Measurements from ENCODE around the gene TECTA. TPM values are rescaled to one million over a fixed set of nuclear protein-coding genes. Genes with fewer than 3 reads are reported as not detected.
A peak's percentile ranks its signal among the peaks of the same experiment; 100 is the strongest.

TECTA gene
- total RNA-seq, 1 donor from 2014 or later = 2.0 TPM

DNA sequence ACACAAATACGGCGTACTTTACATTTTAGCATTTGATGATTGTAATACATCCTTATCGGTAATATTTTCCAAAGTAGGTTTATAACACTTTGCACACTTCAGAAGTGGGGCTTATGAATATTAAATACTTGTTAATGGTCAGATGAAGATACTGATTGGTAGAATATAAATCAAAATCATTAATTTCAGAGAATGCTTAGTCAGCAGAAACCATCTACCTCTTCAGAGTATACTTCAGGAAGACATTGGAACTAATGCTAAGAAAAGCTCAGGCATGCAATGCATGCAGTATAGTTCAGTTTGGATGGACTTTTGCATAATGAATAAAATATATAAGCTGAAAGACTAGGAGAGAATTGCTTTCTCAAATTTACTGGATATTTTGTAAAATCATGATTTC, 19.7 kb upstream of the TECTA start:
- no peak overlapping the region for H3K4me3 Mint-ChIP-seq (ENCODE audit: low read depth)
- no peaks in the 10 kb centered on the region for H3K27me3 Mint-ChIP-seq
- peaks cover 4% of the 10 kb centered on the region for H3K4me1 Mint-ChIP-seq (ENCODE audit: low read depth)
- no peak overlapping the region for H3K27ac Mint-ChIP-seq
- TF ChIP-seq CTCF (IDR thresholded peaks at IDR 0.05; ENCODE audit: unreplicated experiment) = no peak
- no peak for DNase-seq (ENCODE audit: low spot score, unreplicated experiment)
- peaks cover 9% of the 10 kb centered on the region for H3K36me3 Mint-ChIP-seq (ENCODE audit: insufficient read depth)
- no peaks in the 10 kb centered on the region for H3K9me3 Mint-ChIP-seq (ENCODE audit: low read depth)

- no peaks in the 10 kb centered on the region for H3K9me3 Mint-ChIP-seq (ENCODE audit: low read depth)
- H3K27ac Mint-ChIP-seq = no peak overlapping the region
- no peak overlapping the region for H3K4me3 Mint-ChIP-seq (ENCODE audit: low read depth)
- no peaks in the 10 kb centered on the region for H3K27me3 Mint-ChIP-seq
- no peak for DNase-seq (ENCODE audit: low spot score, unreplicated experiment)
- H3K36me3 Mint-ChIP-seq (ENCODE audit: insufficient read depth) = peaks cover 16% of the 10 kb centered on the region
- peaks cover 4% of the 10 kb centered on the region for H3K4me1 Mint-ChIP-seq (ENCODE audit: low read depth)
- no peak for TF ChIP-seq CTCF (IDR thresholded peaks at IDR 0.05; ENCODE audit: unreplicated experiment)
These were observed 18.8 kb upstream of the TECTA start for GRCh38 chr11:121082219-121082618.

GRCh38 chr11:121082670-121083069, 18.4 kb upstream of the TECTA start:
- peaks cover 19% of the 10 kb centered on the region for H3K36me3 Mint-ChIP-seq (ENCODE audit: insufficient read depth)
- no peak overlapping the region for H3K4me3 Mint-ChIP-seq (ENCODE audit: low read depth)
- peak; percentile 48 for DNase-seq (ENCODE audit: low spot score, unreplicated experiment)
- TF ChIP-seq CTCF (IDR thresholded peaks at IDR 0.05; ENCODE audit: unreplicated experiment) = no peak
- peaks cover 4% of the 10 kb centered on the region for H3K4me1 Mint-ChIP-seq (ENCODE audit: low read depth)
- H3K27ac Mint-ChIP-seq = no peak overlapping the region
- no peaks in the 10 kb centered on the region for H3K9me3 Mint-ChIP-seq (ENCODE audit: low read depth)
- H3K27me3 Mint-ChIP-seq = no peaks in the 10 kb centered on the region

- H3K36me3 Mint-ChIP-seq (ENCODE audit: insufficient read depth) = peaks cover 23% of the 10 kb centered on the region
These were observed 14.2 kb upstream of the TECTA start for GRCh38 chr11:121086866-121087265.

DNA sequence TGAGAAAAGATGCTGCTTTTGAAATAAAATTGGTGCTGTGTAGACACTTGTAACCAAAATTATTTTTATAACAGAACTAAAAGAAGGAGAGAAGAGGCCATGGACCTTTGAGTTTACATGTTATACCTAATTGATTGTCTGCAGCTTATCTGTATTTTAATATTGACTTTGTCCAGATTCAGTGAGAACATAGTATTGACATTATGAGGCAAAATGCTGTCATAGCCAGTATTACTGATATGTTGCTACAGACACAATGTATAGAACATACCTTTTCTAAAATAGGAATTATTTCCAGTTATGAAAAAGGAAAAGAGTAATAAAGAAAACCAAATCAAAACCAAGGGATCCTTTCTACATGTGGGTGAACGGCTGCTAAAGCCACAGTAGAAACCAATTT, 11.5 kb upstream of the TECTA start:
- H3K4me3 Mint-ChIP-seq (ENCODE audit: low read depth) = no peak overlapping the region
- peaks cover 22% of the 10 kb centered on the region for H3K36me3 Mint-ChIP-seq (ENCODE audit: insufficient read depth)
- no peak overlapping the region for H3K27ac Mint-ChIP-seq
- peaks cover 11% of the 10 kb centered on the region for H3K4me1 Mint-ChIP-seq (ENCODE audit: low read depth)
- no peak for DNase-seq (ENCODE audit: low spot score, unreplicated experiment)
- no peak for TF ChIP-seq CTCF (IDR thresholded peaks at IDR 0.05; ENCODE audit: unreplicated experiment)
- H3K9me3 Mint-ChIP-seq (ENCODE audit: low read depth) = no peaks in the 10 kb centered on the region
- no peaks in the 10 kb centered on the region for H3K27me3 Mint-ChIP-seq

More at GRCh38 chr11:121086866-121087265, 14.2 kb upstream of the TECTA start:
- Mint-ChIP-seq H3K9me3 (ENCODE audit: low read depth) (no peaks in the 10 kb centered on the region), H3K27ac (no peak overlapping the region), H3K4me3 (ENCODE audit: low read depth) (no peak overlapping the region), H3K4me1 (ENCODE audit: low read depth) (peaks cover 11% of the 10 kb centered on the region), H3K27me3 (no peaks in the 10 kb centered on the region)
- DNase-seq (ENCODE audit: low spot score, unreplicated experiment) = no peak
- no peak for TF ChIP-seq CTCF (IDR thresholded peaks at IDR 0.05; ENCODE audit: unreplicated experiment)

Data from progenitor cell of endocrine pancreas (in vitro differentiated cells).